HepG2 (cell line): Measurements from ENCODE around the gene VPS4A. TPM values are rescaled to one million over a fixed set of nuclear protein-coding genes. Genes with fewer than 3 reads are reported as not detected.

Experiments used
- ATAC-seq: fragments of 200-7000 bp; cut with Tn5 transposase; 3 replicates; pipeline ENCODE4 v1.9.1; 2020; ENCODE audit warnings: mild to moderate bottlenecking, moderate library complexity
- BruUV-seq: library from RNA; stranded (reverse); fragments of 400-500 nt; replicated peaks from 2 replicates; lab custom pipeline; 2021; lab: Mats Ljungman, UMichigan
- CTCF ChIA-PET: fragments of 300-600 bp; formaldehyde crosslinking; extraction: SDS; loops from one replicate; lab custom pipeline; 2021; ENCODE audit warnings: low total read pairs, inconsistent platforms, low intra/inter-chr PET ratio; lab: Yijun Ruan, JAX
- POLR2A ChIA-PET: fragments of 350-600 bp; sonication (Branson Sonifier 250); formaldehyde crosslinking; loops from one replicate; lab custom pipeline; 2020; ENCODE audit warnings: antibody characterized with exemption, inconsistent platforms; lab: Yijun Ruan, JAX
- DNase-seq: peaks from one replicate; pipeline ENCODE4 v3.0.0-alpha.2; 2015; ENCODE audit warnings: low spot score
- FAIRE-seq: peaks from 3 replicates; lab custom pipeline; 2011; peaks lifted over from hg19 to GRCh38; lab: Jason Lieb, UNC
- H2AFZ ChIP-seq: one replicate; pipeline ENCODE4 v1.6.1; 2011; ENCODE audit warnings: low read length, inconsistent platforms
- H3K27ac ChIP-seq: fragments of 300-600 bp; 3 replicates; pipeline ENCODE4 v1.8.0; 2011; ENCODE audit warnings: mixed run types, mild to moderate bottlenecking, mixed read lengths, low read length, inconsistent platforms; ENCODE audit not compliant: insufficient read depth; ENCODE audit errors: extremely low read length
- H3K27me3 ChIP-seq, 2 experiments: fragments of 200-600 bp in 1 of 2; 2 replicates in 1 of 2; 3 replicates in 1 of 2; pipeline versions ENCODE4 v1.6.0 to v1.8.0; 2011; ENCODE audit warnings: low read length in 2 of 2, mild to moderate bottlenecking in 2 of 2, moderate library complexity in 2 of 2, inconsistent platforms in 1 of 2; ENCODE audit not compliant: insufficient read depth in 2 of 2, control insufficient read depth in 1 of 2
- H3K36me3 ChIP-seq, 2 experiments: fragments of 200-600 bp in 1 of 2; replicated peaks in 1 of 2; 2 replicates in 1 of 2; 3 replicates in 1 of 2; pipeline versions ENCODE4 v1.5.1 to v1.8.0; 2011; ENCODE audit warnings: low read length in 2 of 2, inconsistent platforms in 1 of 2; ENCODE audit not compliant: insufficient read depth in 2 of 2, control insufficient read depth in 1 of 2
- H3K4me1 ChIP-seq: 2 replicates; pipeline ENCODE4 v1.5.1; 2012; ENCODE audit warnings: low read length, inconsistent platforms; ENCODE audit not compliant: insufficient read depth
- H3K4me2 ChIP-seq: 2 replicates; pipeline ENCODE4 v1.6.0; 2011; ENCODE audit warnings: low read depth, low read length, inconsistent platforms
- H3K4me3 ChIP-seq, 3 experiments: fragments of 200-600 bp in 1 of 3; sonication (generic), shearing (Covaris generic) in 1 of 3; replicated peaks in 1 of 3; 2 replicates each; pipeline ENCODE4 v1.5.1; 2011 to 2016; ENCODE audit warnings: low read length in 3 of 3, inconsistent platforms in 2 of 3, low read depth in 2 of 3, mild to moderate bottlenecking in 2 of 3, control low read depth in 1 of 3, mixed read lengths in 1 of 3; ENCODE audit not compliant: insufficient read depth in 1 of 3
- H3K79me2 ChIP-seq: one replicate; pipeline ENCODE4 v1.6.1; 2011; ENCODE audit warnings: low read length, inconsistent platforms; ENCODE audit not compliant: insufficient read depth
- H3K9ac ChIP-seq: 2 replicates; pipeline ENCODE4 v1.6.0; 2011; ENCODE audit warnings: mild to moderate bottlenecking, low read depth, low read length, inconsistent platforms; ENCODE audit not compliant: insufficient read depth
- H3K9me3 ChIP-seq: 2 replicates; pipeline ENCODE4 v1.5.1; 2012; ENCODE audit warnings: mild to moderate bottlenecking, low read length
- H4K20me1 ChIP-seq: 2 replicates; pipeline ENCODE4 v1.6.0; 2011; ENCODE audit warnings: inconsistent platforms, mild to moderate bottlenecking, low read length, moderate library complexity; ENCODE audit not compliant: insufficient read depth
- HNRNPL ChIP-seq: fragments of 200-400 bp; formaldehyde crosslinking; IDR thresholded peaks from 2 replicates; pipeline ENCODE4 v1.6.1; 2017; ENCODE audit warnings: mild to moderate bottlenecking, low read depth, low read length
- KLF16 ChIP-seq, 2 experiments: sonication (generic) in 1 of 2; formaldehyde crosslinking in 1 of 2; IDR thresholded peaks; 2 replicates each; pipeline versions ENCODE4 v1.6.1 to v1.8.0; 2016 to 2023; ENCODE audit warnings: missing genetic modification reagents in 2 of 2, missing compliant biosample characterization in 1 of 2
- MED8 ChIP-seq: sonication (generic); formaldehyde crosslinking; IDR thresholded peaks from 2 replicates; pipeline ENCODE4 v1.8.1; 2023; ENCODE audit warnings: mild to moderate bottlenecking, missing genetic modification reagents; ENCODE audit not compliant: insufficient replicate concordance
- RFX3 ChIP-seq: IDR thresholded peaks from 2 replicates; pipeline ENCODE4 v1.6.1; 2016; ENCODE audit warnings: missing biosample characterization, missing genetic modification reagents
- SMYD3 ChIP-seq: sonication (generic); formaldehyde crosslinking; IDR thresholded peaks from 2 replicates; pipeline ENCODE4 v1.8.1; 2023; ENCODE audit warnings: mild to moderate bottlenecking, missing genetic modification reagents
- SP2 ChIP-seq: sonication (generic); formaldehyde crosslinking; IDR thresholded peaks from 2 replicates; pipeline ENCODE4 v1.5.1; 2020; ENCODE audit warnings: mild to moderate bottlenecking, missing genetic modification reagents
- U2AF2 ChIP-seq: fragments of 200-400 bp; formaldehyde crosslinking; IDR thresholded peaks from 2 replicates; pipeline ENCODE4 v1.6.1; 2017; ENCODE audit warnings: low read depth, mild to moderate bottlenecking, low read length
- ZIK1 ChIP-seq: sonication (generic); formaldehyde crosslinking; IDR thresholded peaks from 2 replicates; pipeline ENCODE4 v1.5.0; 2020; ENCODE audit warnings: mild to moderate bottlenecking, low read depth, missing genetic modification reagents, borderline replicate concordance
- ZNF510 ChIP-seq: sonication (generic); formaldehyde crosslinking; IDR thresholded peaks from 2 replicates; pipeline ENCODE4 v1.4.0; 2020; ENCODE audit warnings: low read depth, mild to moderate bottlenecking, missing genetic modification reagents
- ZNF773 ChIP-seq: sonication (generic); formaldehyde crosslinking; IDR thresholded peaks from 2 replicates; pipeline ENCODE4 v1.4.0; 2020; ENCODE audit warnings: missing genetic modification reagents, borderline replicate concordance
- ZNF781 ChIP-seq: sonication (generic); formaldehyde crosslinking; IDR thresholded peaks from 2 replicates; pipeline ENCODE4 v1.5.1; 2020; ENCODE audit warnings: borderline replicate concordance, mild to moderate bottlenecking, missing genetic modification reagents; ENCODE audit errors: not compliant biosample characterization
- ZNF841 ChIP-seq: sonication (generic); formaldehyde crosslinking; IDR thresholded peaks from 2 replicates; pipeline ENCODE4 v1.8.1; 2023; ENCODE audit warnings: missing genetic modification reagents, borderline replicate concordance
- ZNF850 ChIP-seq: sonication (generic); formaldehyde crosslinking; conservative IDR thresholded peaks from 2 replicates; pipeline ENCODE4 v1.9.0; 2021; ENCODE audit warnings: mild to moderate bottlenecking, missing genetic modification reagents
- WGBS: methylation state at CpG from one replicate; pipeline ENCODE4 v1.1.6; 2017; ENCODE audit warnings: low lambda C conversion rate; 5-methylcytosine and 5-hydroxymethylcytosine counted together
- in situ Hi-C: cut with HindIII; loops from 2 replicates; pipeline ENCODE4 v1.10.0; 2017; ENCODE audit warnings: low pct_unique_long_range_greater_than_20kb; ENCODE audit not compliant: extremely low pct_ligation_motif_present
- intact Hi-C: fragments of 100-400 bp; cut with micrococcal nuclease; formaldehyde crosslinking; loops from one replicate; pipeline ENCODE4 v1.10.0; 2022; ENCODE audit not compliant: unreplicated experiment
- polyA plus RNA-seq, 8 experiments: library from polyadenylated mRNA; depleted of rRNA in 3 of 8; stranded (reverse) in 7 of 8; unstranded in 1 of 8; fragments of >200 nt; fragmentation: Illumina TruSeq in 4 of 8; extraction: Trizol in 4 of 8; gene quantifications; 2 replicates each; pipeline versions ENCODE4 v1.2.1 to v1.2.3, GENCODE V29; 2011 to 2016; ENCODE audit warnings: low read depth in 4 of 8, missing spikeins in 1 of 8, mixed read lengths in 1 of 8; ENCODE audit not compliant: insufficient read depth in 1 of 8
- total RNA-seq, 5 experiments: library from RNA; depleted of rRNA; stranded (reverse); fragments of >200 nt; fragmentation: Illumina TruSeq; extraction: Trizol; gene quantifications; 2 replicates each; pipeline ENCODE4 v1.2.3, GENCODE V29; 2016; ENCODE audit warnings: low read depth in 1 of 5
- TF ChIP-seq, protein P1 (sequence below): sonication (generic); formaldehyde crosslinking; IDR thresholded peaks from 2 replicates; pipeline ENCODE4 v1.8.0; 2023; ENCODE audit warnings: mild to moderate bottlenecking, missing genetic modification reagents
- TF ChIP-seq, protein P2 (sequence below): sonication (generic); formaldehyde crosslinking; IDR thresholded peaks from 2 replicates; pipeline ENCODE4 v1.4.0; 2020; ENCODE audit warnings: missing genetic modification reagents
- TF ChIP-seq, protein P3 (sequence below): sonication (generic); formaldehyde crosslinking; IDR thresholded peaks from 2 replicates; pipeline ENCODE4; 2020; ENCODE audit warnings: missing genetic modification reagents, mild to moderate bottlenecking, borderline replicate concordance

The VPS4A gene
- total and polyA plus RNA-seq, 2 of the 13 experiments (the other 11 are each of a cell fraction or from before 2014, with no cell fraction given) = 13.2 to 27.9 TPM

DNA sequence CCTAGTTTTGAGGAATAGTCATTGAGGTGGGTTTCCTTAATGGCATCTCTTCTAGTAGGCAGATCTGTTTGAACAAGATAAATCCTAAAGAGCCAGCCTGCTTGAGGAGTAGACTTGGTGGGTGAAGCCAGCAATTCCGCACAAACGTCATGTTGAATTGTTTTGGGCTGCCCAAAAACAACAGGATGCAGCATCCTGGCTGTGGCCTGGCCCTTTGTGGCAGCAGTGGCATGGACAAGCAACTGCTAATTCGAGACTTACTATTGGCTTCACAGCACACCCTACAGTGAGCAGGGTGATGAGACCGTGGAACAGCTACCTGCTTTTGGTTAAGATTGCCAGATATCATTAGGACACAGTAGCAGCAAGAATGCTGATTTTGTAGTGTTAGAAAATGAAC lies 9.3 kb upstream of the VPS4A start:
- intact Hi-C loops (no loop called here), in situ Hi-C loops (no loop called here)
- Histone ChIP-seq H3K4me2 (no peak overlapping the region), H4K20me1 (no peaks in the 10 kb centered on the region), H3K27me3 (no peaks in the 10 kb centered on the region), H3K79me2 (no peaks in the 10 kb centered on the region), H3K4me1 (peaks cover 21% of the 10 kb centered on the region), H3K36me3 (peaks cover 13 to 30% of the 10 kb centered on the region in 2 experiments), H3K4me3 (no peak overlapping the region), H3K9ac (no peak overlapping the region), H3K27ac (no peak overlapping the region), H2AFZ (no peak overlapping the region), H3K9me3 (no peaks in the 10 kb centered on the region)
- POLR2A ChIA-PET = no interaction called here
- BruUV-seq = no TSS peak
- ATAC-seq (no peak), DNase-seq (no peak), FAIRE-seq (no peak)
- TF ChIP-seq, protein P1, sequence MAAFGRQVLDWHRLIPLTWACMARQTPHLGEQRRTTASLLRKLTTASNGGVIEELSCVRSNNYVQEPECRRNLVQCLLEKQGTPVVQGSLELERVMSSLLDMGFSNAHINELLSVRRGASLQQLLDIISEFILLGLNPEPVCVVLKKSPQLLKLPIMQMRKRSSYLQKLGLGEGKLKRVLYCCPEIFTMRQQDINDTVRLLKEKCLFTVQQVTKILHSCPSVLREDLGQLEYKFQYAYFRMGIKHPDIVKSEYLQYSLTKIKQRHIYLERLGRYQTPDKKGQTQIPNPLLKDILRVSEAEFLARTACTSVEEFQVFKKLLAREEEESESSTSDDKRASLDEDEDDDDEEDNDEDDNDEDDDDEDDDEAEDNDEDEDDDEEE (CRISPR knock-in tag) = no peak
- TF ChIP-seq SMYD3 = no peak
- CTCF ChIA-PET = no interaction called here
- WGBS = 98% methylated on average over 4 of the region's 4 CpGs

DNA sequence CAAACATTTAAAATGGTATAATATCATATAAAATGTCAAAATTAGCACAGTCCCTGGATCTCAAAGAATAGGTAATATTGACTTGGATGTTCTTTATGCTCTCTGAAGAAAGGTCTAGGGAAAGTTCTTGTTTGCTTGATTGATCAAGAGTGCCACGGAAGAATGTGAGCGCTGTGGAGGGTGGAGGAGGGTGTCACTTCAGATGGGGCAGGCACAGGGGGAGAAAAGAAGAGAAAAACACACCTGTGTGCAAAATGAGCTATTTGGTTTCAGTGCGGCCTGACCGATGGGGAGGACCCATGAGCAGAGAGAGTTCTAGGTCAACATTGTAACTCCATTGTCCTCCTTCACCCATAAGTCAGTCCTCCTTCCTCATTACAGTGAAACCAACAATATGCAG lies 8.8 kb upstream of the VPS4A start:
- in situ Hi-C loops (no loop called here), intact Hi-C loops (no loop called here)
- no peaks in the 10 kb centered on the region for H4K20me1 ChIP-seq
- H3K4me3 ChIP-seq = no peak overlapping the region
- POLR2A ChIA-PET = no interaction called here
- H3K27ac ChIP-seq = no peak overlapping the region
- no peak overlapping the region for H3K4me2 ChIP-seq
- CTCF ChIA-PET = no interaction called here
- DNase-seq (no peak), ATAC-seq (no peak), FAIRE-seq (no peak)
- TF ChIP-seq MED8 (CRISPR knock-in tag) = no peak
- no peak for TF ChIP-seq RFX3 (CRISPR knock-in tag)
- TF ChIP-seq, protein P2, sequence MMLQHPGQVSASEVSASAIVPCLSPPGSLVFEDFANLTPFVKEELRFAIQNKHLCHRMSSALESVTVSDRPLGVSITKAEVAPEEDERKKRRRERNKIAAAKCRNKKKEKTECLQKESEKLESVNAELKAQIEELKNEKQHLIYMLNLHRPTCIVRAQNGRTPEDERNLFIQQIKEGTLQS = no peak
- TF ChIP-seq KLF16 (CRISPR knock-in tag; IDR thresholded peaks at IDR 0.05) = no peak
- no peak for TF ChIP-seq ZNF510 (CRISPR knock-in tag)
- no peak for TF ChIP-seq ZIK1 (CRISPR knock-in tag)
- no peak for TF ChIP-seq ZNF781 (CRISPR knock-in tag)
- TF ChIP-seq ZNF773 (CRISPR knock-in tag) = no peak
- TF ChIP-seq ZNF850 (CRISPR knock-in tag) = no peak
- TF ChIP-seq HNRNPL = no peak
- TF ChIP-seq ZNF841 (CRISPR knock-in tag) = no peak
- TF ChIP-seq SP2 (CRISPR knock-in tag) = no peak
- TF ChIP-seq, protein P3, sequence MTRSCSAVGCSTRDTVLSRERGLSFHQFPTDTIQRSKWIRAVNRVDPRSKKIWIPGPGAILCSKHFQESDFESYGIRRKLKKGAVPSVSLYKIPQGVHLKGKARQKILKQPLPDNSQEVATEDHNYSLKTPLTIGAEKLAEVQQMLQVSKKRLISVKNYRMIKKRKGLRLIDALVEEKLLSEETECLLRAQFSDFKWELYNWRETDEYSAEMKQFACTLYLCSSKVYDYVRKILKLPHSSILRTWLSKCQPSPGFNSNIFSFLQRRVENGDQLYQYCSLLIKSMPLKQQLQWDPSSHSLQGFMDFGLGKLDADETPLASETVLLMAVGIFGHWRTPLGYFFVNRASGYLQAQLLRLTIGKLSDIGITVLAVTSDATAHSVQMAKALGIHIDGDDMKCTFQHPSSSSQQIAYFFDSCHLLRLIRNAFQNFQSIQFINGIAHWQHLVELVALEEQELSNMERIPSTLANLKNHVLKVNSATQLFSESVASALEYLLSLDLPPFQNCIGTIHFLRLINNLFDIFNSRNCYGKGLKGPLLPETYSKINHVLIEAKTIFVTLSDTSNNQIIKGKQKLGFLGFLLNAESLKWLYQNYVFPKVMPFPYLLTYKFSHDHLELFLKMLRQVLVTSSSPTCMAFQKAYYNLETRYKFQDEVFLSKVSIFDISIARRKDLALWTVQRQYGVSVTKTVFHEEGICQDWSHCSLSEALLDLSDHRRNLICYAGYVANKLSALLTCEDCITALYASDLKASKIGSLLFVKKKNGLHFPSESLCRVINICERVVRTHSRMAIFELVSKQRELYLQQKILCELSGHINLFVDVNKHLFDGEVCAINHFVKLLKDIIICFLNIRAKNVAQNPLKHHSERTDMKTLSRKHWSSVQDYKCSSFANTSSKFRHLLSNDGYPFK = no peak
- TF ChIP-seq U2AF2 = no peak
- no peak overlapping the region for H3K9ac ChIP-seq
- no peaks in the 10 kb centered on the region for H3K9me3 ChIP-seq
- no TSS peak for BruUV-seq
- WGBS = 98% methylated on average over 4 of the region's 4 CpGs
- H3K4me1 ChIP-seq = peaks cover 21% of the 10 kb centered on the region
- H3K79me2 ChIP-seq = no peaks in the 10 kb centered on the region
- H3K27me3 ChIP-seq = no peaks in the 10 kb centered on the region
- no peak overlapping the region for H2AFZ ChIP-seq
- H3K36me3 ChIP-seq = peaks cover 13 to 30% of the 10 kb centered on the region in 2 experiments
